Measurements from ENCODE around the gene MAMLD1.

MAMLD1 gene

DNA sequence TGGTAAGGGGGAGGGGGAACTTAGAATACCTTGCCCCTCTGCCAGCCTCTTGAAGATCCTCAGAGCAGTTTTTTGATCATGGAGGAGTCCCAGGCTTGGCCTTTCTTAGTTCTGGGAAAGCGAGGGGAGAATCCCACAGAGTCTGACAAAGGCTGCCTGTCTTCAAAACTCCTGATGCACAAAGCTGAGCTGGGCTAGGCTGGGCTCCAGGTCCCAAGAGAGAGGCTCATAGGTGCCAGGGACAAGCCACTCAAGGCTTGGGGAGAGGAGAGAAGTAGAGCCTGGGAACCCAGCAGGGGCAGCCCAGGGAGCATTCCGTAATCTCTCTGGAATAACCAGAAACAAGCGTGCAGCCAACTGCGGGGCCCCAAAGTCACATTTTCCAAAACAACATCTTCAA is 168.3 kb downstream of the MAMLD1 start:
- H3K4me3 ChIP-seq (ENCODE audit: low read depth, low read length), result no peak overlapping the region
- H3K36me3 ChIP-seq (ENCODE audit: control insufficient read depth, insufficient read depth, low read length), result no peaks in the 10 kb centered on the region
- H3K27me3 ChIP-seq (ENCODE audit: control insufficient read depth, insufficient read depth, low read length), result no peaks in the 10 kb centered on the region
- peaks cover 28% of the 10 kb centered on the region for H3K9me3 ChIP-seq (ENCODE audit: control insufficient read depth, insufficient read depth, low read length)
- H3K4me1 ChIP-seq (ENCODE audit: control insufficient read depth, insufficient read depth, low read length), result no peaks in the 10 kb centered on the region
- no peak overlapping the region for H3K27ac ChIP-seq (ENCODE audit: low read depth, low read length)
- H3K9ac ChIP-seq (ENCODE audit: low read depth, low read length), result no peak overlapping the region

DNA sequence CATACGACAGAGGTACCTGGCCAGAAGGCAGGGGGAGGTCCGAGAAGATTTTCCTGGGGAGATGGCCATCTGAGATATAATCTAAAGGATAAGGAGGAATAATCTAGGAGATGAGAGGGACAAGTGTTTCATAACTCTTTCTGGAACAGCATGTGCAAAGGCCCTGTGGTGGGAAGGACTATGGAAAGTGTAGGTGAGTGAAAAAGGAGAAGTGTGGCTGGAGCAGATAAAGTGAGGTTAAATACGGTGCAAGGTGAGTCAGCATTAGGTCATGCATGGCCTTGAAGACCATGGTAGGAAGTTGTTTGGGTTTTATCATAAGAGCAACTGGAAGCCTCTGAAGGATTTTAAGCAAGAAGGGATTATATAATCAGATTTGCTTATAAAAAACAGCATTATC is 170.7 kb downstream of the MAMLD1 start:
- H3K9ac ChIP-seq (ENCODE audit: low read depth, low read length), result no peak overlapping the region
- no peak overlapping the region for H3K27ac ChIP-seq (ENCODE audit: low read depth, low read length)
- H3K27me3 ChIP-seq (ENCODE audit: control insufficient read depth, insufficient read depth, low read length), result no peaks in the 10 kb centered on the region
- H3K4me1 ChIP-seq (ENCODE audit: control insufficient read depth, insufficient read depth, low read length), result no peaks in the 10 kb centered on the region
- H3K36me3 ChIP-seq (ENCODE audit: control insufficient read depth, insufficient read depth, low read length), result no peaks in the 10 kb centered on the region
- no peak overlapping the region for H3K4me3 ChIP-seq (ENCODE audit: low read depth, low read length)
- peaks cover 31% of the 10 kb centered on the region for H3K9me3 ChIP-seq (ENCODE audit: control insufficient read depth, insufficient read depth, low read length)

DNA sequence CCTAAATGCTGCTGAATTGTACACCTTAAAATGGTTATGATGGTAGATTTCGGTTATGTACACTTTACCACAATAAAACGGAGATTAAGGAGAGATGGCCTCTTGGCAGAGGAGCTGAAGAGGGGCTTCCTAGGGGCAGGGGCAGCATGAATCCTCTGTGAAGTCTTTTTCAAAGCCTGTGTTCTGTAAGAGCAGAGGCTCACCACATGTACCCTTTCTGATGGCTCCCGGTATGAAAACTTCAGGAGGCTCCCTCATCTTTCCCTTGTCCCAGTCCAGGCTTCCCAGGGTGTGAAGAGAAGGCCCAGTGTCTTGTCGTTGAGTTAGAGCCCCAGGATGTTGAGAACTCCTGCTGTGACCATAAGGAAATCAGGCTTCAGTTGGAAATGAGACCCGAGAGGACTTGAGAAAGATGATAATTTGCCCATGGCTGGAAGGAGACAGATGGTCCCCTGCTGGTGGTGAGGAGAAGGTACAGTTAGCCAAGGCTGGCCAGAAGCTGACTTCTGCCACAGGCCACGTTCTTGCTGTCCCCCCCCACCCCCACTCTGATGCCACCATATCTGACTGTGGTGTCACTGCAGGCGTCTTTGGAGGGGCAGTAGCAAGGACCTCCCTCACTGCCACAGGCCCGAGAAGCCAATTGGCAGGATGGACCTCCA is 173.5 kb downstream of the MAMLD1 start:
- Histone ChIP-seq H3K9me3 (ENCODE audit: control insufficient read depth, insufficient read depth, low read length) (peaks cover 24% of the 10 kb centered on the region), H3K9ac (ENCODE audit: low read depth, low read length) (no peak overlapping the region), H3K27ac (ENCODE audit: low read depth, low read length) (no peak overlapping the region), H3K4me1 (ENCODE audit: control insufficient read depth, insufficient read depth, low read length) (no peaks in the 10 kb centered on the region), H3K27me3 (ENCODE audit: control insufficient read depth, insufficient read depth, low read length) (no peaks in the 10 kb centered on the region), H3K36me3 (ENCODE audit: control insufficient read depth, insufficient read depth, low read length) (no peaks in the 10 kb centered on the region), H3K4me3 (ENCODE audit: low read depth, low read length) (no peak overlapping the region)

DNA sequence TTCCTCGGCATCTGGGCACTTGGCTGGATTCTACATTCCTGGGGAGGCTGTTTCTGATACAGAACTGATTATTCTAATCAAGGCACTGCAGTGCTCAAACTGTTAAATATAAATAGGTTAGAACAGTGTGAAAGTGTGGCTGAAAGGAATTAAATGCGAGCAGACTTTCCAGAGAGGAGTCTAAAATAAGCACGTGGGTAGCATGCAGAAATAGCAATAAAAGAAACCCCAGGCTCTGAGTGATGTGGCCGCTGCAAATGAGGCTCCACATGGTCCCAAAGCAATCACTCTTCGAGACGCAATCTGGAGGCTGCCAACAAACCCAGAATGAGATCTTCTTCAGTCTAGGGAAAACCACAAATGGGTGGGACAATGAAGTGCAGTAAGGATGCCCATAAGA is 174.7 kb downstream of the MAMLD1 start:
- Histone ChIP-seq H3K4me3 (ENCODE audit: low read depth, low read length) (no peak overlapping the region), H3K9me3 (ENCODE audit: control insufficient read depth, insufficient read depth, low read length) (peaks cover 30% of the 10 kb centered on the region), H3K27ac (ENCODE audit: low read depth, low read length) (no peak overlapping the region), H3K9ac (ENCODE audit: low read depth, low read length) (no peak overlapping the region), H3K27me3 (ENCODE audit: control insufficient read depth, insufficient read depth, low read length) (no peaks in the 10 kb centered on the region), H3K36me3 (ENCODE audit: control insufficient read depth, insufficient read depth, low read length) (no peaks in the 10 kb centered on the region), H3K4me1 (ENCODE audit: control insufficient read depth, insufficient read depth, low read length) (no peaks in the 10 kb centered on the region)

DNA sequence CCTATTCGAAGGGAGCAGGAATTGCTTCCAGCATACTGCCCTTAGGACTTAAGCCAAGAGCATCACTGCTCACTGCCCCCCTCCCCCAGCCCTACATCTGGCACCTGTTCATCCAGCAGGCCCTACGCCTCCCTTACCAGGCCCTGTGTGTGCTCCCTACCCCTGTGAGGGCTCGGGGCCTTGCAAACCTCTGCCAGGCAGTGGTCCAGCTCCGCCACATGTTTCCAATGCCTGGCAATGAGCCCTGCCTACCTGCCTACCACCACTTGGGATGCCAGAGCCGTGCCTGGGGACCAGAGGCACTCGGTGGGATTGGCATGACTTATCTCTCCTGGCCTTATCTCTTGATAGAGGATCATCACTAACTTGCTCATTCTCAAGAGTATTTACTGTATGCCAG is 177.8 kb downstream of the MAMLD1 start:
- Histone ChIP-seq H3K9me3 (ENCODE audit: control insufficient read depth, insufficient read depth, low read length) (peaks cover 26% of the 10 kb centered on the region), H3K27me3 (ENCODE audit: control insufficient read depth, insufficient read depth, low read length) (peaks cover 5% of the 10 kb centered on the region; the same call in 1 of the 2 replicates), H3K27ac (ENCODE audit: low read depth, low read length) (no peak overlapping the region), H3K4me1 (ENCODE audit: control insufficient read depth, insufficient read depth, low read length) (peaks cover 3% of the 10 kb centered on the region; the same call in 1 of the 2 replicates), H3K9ac (ENCODE audit: low read depth, low read length) (no peak overlapping the region), H3K36me3 (ENCODE audit: control insufficient read depth, insufficient read depth, low read length) (no peaks in the 10 kb centered on the region), H3K4me3 (ENCODE audit: low read depth, low read length) (no peak overlapping the region)

DNA sequence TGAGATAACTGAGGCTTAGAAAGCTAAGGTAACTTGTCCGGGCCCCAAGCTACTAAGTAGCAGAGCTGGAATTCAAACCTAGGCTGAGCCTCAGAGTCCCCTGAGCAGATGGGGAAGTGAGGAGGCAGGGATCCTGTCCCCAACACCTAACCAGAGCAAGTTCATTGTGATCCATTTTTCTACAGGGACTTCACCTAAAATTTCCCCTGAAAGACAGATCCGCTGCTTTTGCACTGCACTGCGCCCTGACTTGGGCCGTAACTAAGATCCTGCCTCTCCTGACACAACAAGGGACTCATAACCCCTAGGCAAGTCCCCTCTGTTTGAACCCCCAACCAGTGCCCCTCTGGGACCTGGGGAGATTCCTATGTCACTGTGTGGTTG is 179.7 kb downstream of the MAMLD1 start:
- Histone ChIP-seq H3K9ac (ENCODE audit: low read depth, low read length) (no peak overlapping the region), H3K4me1 (ENCODE audit: control insufficient read depth, insufficient read depth, low read length) (peaks cover 3% of the 10 kb centered on the region; the same call in 1 of the 2 replicates)

DNA sequence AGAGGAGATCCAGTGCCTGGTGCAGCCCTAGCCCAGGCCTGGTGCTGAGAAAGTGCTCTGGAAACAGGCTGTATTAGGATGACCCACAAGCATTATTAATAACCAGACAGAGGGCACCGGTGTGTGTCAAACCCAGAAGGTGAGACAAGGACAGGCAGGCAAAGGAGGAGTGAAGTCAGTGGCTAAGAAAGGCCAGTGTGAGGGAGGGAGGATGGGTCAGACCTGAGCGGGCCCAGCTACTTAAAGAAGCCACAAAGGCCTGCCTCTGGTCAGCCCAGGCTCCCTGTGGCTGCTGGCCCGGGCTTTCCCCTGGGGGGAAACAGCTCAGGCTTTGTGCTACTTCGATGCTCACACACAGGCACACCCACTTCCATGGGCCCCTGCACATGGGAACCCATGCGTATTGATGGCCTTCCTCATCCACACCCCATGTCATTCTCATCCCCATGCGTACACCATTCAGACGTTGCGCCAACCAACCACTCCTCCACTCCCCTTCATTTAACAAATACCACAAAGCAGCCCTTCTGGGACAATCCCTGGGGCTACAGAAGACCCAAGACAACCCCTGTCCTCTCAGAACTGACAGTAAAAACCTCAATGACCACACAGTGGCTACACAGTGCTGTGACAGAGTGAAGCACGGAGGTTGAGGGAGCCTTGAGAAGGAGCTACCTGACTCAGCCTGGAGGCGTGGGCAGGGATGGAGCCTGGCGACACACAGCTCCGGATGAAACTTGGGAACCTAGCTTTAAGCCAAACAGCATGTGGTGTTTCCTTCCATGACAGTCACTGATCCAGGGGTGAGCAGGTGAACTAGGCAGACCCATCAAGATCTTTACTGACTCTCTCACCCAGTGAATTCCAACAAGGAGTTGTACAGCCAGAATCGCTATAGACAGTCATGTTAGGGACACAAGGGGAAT is 180.4 kb downstream of the MAMLD1 start:
- H3K9me3 ChIP-seq (ENCODE audit: control insufficient read depth, insufficient read depth, low read length), result peaks cover 18% of the 10 kb centered on the region
- H3K9ac ChIP-seq (ENCODE audit: low read depth, low read length), result no peak overlapping the region
- peaks cover 3% of the 10 kb centered on the region; the same call in 1 of the 2 replicates for H3K4me1 ChIP-seq (ENCODE audit: control insufficient read depth, insufficient read depth, low read length)
- no peak overlapping the region for H3K4me3 ChIP-seq (ENCODE audit: low read depth, low read length)
- peaks cover 27% of the 10 kb centered on the region for H3K27me3 ChIP-seq (ENCODE audit: control insufficient read depth, insufficient read depth, low read length)
- no peak overlapping the region for H3K27ac ChIP-seq (ENCODE audit: low read depth, low read length)
- H3K36me3 ChIP-seq (ENCODE audit: control insufficient read depth, insufficient read depth, low read length), result no peaks in the 10 kb centered on the region

More for the DNA sequence above, 179.7 kb downstream of the MAMLD1 start:
- H3K27ac ChIP-seq (ENCODE audit: low read depth, low read length), result no peak overlapping the region
- H3K36me3 ChIP-seq (ENCODE audit: control insufficient read depth, insufficient read depth, low read length), result no peaks in the 10 kb centered on the region
- H3K27me3 ChIP-seq (ENCODE audit: control insufficient read depth, insufficient read depth, low read length), result peaks cover 21% of the 10 kb centered on the region
- H3K9me3 ChIP-seq (ENCODE audit: control insufficient read depth, insufficient read depth, low read length), result peaks cover 18% of the 10 kb centered on the region
- no peak overlapping the region for H3K4me3 ChIP-seq (ENCODE audit: low read depth, low read length)

DNA sequence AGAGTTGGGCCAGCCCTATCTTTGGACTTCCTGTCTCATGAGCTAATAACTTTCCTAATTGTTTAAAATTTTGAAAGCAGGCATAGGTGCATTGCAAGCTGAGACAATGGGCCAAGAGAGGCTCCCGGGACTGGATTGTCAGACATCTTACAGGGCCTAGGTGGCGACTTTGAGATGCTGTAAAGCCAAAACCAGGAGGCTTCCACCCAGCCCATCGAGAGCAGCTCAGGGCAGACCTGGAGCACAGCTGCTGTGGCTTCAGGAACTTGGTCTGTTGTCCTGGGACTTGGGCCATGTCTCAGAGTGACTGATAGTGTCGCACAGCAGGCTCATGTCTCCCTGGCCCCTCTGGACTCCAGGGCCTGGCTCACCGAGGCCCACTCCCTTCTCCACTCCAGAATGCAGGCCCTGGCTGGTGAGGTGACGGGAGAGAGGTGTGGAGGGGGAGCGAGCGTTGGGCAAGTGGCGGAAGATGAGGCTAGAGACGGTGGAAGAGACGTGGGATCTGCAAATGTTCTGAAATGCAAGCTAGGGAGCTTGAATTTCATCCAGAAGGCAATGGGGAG is 181.2 kb downstream of the MAMLD1 start:
- no peak overlapping the region for H3K4me3 ChIP-seq (ENCODE audit: low read depth, low read length)
- H3K36me3 ChIP-seq (ENCODE audit: control insufficient read depth, insufficient read depth, low read length), result no peaks in the 10 kb centered on the region
- no peak overlapping the region for H3K27ac ChIP-seq (ENCODE audit: low read depth, low read length)
- peaks cover 36% of the 10 kb centered on the region for H3K27me3 ChIP-seq (ENCODE audit: control insufficient read depth, insufficient read depth, low read length)
- peaks cover 18% of the 10 kb centered on the region for H3K9me3 ChIP-seq (ENCODE audit: control insufficient read depth, insufficient read depth, low read length)
- H3K4me1 ChIP-seq (ENCODE audit: control insufficient read depth, insufficient read depth, low read length), result peaks cover 3% of the 10 kb centered on the region; the same call in 1 of the 2 replicates
- no peak overlapping the region for H3K9ac ChIP-seq (ENCODE audit: low read depth, low read length)

DNA sequence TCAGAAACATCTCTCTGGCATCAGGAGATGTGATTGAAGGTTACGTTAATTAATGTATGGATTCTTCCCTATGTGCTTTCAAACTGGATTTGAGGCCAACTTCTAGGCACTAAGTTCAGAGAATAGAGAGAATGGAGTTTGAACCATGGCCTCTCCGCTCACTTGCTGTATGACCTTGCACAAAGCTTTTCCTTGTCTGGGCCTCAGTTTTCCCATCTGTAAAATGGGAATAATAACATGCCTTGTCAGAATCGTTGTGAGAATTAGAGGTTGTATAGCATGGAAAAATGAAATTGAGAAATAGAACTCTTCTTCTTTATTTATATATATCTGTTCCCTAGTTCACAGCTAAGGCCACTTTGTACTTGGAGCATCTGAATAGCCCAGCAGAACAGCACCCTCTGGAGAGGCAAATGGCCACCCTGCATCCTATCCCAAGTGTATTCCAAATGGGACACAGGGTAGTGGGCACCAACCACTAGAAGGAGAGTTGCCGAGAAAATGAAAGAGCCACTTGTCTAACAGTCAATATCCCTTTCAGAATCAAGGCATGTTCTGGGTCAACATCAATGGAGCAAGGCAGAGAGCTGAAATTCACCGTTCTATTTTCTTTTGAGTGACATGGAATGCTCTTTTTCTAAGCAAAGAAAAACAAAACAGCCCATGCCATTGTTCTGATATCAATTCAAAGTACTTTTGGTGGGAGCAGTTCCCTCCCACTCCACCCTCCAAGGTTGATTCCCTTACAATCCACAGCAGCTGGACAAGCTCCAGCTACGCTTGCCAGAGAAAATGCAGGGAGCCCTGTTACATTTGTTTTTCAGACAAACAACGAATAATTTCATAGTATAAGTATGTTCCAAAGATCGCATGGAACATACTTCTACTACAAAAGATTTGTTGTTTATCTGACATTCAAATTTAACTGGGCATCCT is 182.0 kb downstream of the MAMLD1 start:
- Histone ChIP-seq H3K9me3 (ENCODE audit: control insufficient read depth, insufficient read depth, low read length) (peaks cover 18% of the 10 kb centered on the region), H3K36me3 (ENCODE audit: control insufficient read depth, insufficient read depth, low read length) (no peaks in the 10 kb centered on the region), H3K27me3 (ENCODE audit: control insufficient read depth, insufficient read depth, low read length) (peaks cover 43% of the 10 kb centered on the region), H3K4me3 (ENCODE audit: low read depth, low read length) (no peak overlapping the region), H3K27ac (ENCODE audit: low read depth, low read length) (no peak overlapping the region), H3K4me1 (ENCODE audit: control insufficient read depth, insufficient read depth, low read length) (peaks cover 3% of the 10 kb centered on the region; the same call in 1 of the 2 replicates), H3K9ac (ENCODE audit: low read depth, low read length) (no peak overlapping the region)

DNA sequence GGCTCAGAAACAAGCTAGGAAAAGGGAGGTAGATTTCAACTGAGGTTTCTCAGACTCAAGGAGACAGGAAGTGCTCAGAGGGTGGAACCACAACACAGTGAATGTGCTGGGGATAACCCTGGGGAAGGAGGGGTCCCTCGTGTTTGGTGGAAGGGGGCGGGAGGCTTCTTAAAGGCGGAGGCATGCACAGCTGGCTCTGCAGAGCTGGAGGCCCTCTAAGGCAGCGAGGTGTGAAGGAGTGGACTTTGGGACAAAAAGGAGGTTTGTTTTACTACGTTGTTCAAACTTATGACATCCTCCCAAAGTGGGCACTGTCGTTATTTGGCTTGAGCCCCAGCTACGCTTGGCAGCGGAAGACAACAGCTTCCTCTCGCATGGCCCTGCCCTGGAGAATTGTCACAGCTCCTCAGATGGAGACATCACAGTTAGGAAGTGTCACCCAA is 183.6 kb downstream of the MAMLD1 start:
- Histone ChIP-seq H3K36me3 (ENCODE audit: control insufficient read depth, insufficient read depth, low read length) (no peaks in the 10 kb centered on the region), H3K9me3 (ENCODE audit: control insufficient read depth, insufficient read depth, low read length) (peaks cover 17% of the 10 kb centered on the region), H3K27ac (ENCODE audit: low read depth, low read length) (no peak overlapping the region), H3K4me1 (ENCODE audit: control insufficient read depth, insufficient read depth, low read length) (peaks cover 3% of the 10 kb centered on the region; the same call in 1 of the 2 replicates), H3K4me3 (ENCODE audit: low read depth, low read length) (no peak overlapping the region), H3K9ac (ENCODE audit: low read depth, low read length) (no peak overlapping the region), H3K27me3 (ENCODE audit: control insufficient read depth, insufficient read depth, low read length) (peaks cover 48% of the 10 kb centered on the region)

Data from HUES48 (cell line).